Large intestine (tissue), 3 donors: ENCODE data around the gene AGBL4. TPM values are rescaled to one million over a fixed set of nuclear protein-coding genes. Genes with fewer than 3 reads are reported as not detected.

ENCODE experiments used
- DNase-seq, 2 donors: peaks; one replicate each; pipeline versions ENCODE4 v3.0.0 to v3.0.0-alpha.2; 2013
- H3K27ac ChIP-seq: one replicate; pipeline ENCODE4 v1.5.1; 2013; ENCODE audit warnings: low read length
- H3K27me3 ChIP-seq: 2 replicates; pipeline ENCODE4 v1.6.1; 2013; ENCODE audit warnings: low read length; ENCODE audit not compliant: control insufficient read depth, insufficient read depth
- H3K36me3 ChIP-seq: 2 replicates; pipeline ENCODE4 v1.6.1; 2013; ENCODE audit warnings: low read length; ENCODE audit not compliant: control insufficient read depth, insufficient read depth
- H3K4me1 ChIP-seq: one replicate; pipeline ENCODE4 v1.6.1; 2013; ENCODE audit warnings: low read length; ENCODE audit not compliant: control insufficient read depth, insufficient read depth
- H3K4me3 ChIP-seq: one replicate; pipeline ENCODE4 v1.5.1; 2013; ENCODE audit warnings: low read length
- H3K9me3 ChIP-seq: one replicate; pipeline ENCODE4 v1.6.1; 2013; ENCODE audit warnings: mild to moderate bottlenecking, low read depth, low read length, moderate library complexity; ENCODE audit not compliant: control insufficient read depth
- WGBS: methylation state at CpG from one replicate; pipeline ENCODE4 v1.1.5; 2013; ENCODE audit warnings: low lambda C conversion rate; ENCODE audit not compliant: insufficient coverage; 5-methylcytosine and 5-hydroxymethylcytosine counted together
- polyA plus RNA-seq: library from polyadenylated mRNA; unstranded; fragments of 120-200 nt; gene quantifications from one replicate; pipeline ENCODE4 v1.2.1, GENCODE V29; 2013

The AGBL4 gene
- polyA plus RNA-seq, 1 donor, result 0.28 TPM

DNA sequence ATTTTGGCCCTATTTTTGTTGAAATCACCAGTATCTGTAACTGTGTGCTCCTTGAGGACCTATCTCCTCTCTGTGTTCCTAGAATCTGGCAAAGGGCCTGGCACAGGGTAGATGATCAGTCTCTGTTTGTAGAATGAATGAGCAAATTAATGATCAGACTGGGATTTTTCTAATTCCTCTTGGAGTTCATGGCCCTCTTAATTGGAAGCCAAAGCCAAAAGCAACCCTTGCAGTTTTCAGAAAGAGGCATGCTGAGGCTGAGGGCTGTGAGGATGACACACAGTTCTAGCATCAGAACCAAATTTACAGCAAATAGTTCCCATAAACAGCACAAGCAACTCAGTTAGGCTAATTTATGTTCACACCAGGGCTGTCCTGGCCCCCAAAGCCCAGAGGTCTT is 1136.0 kb downstream of the AGBL4 start:
- Histone ChIP-seq H3K9me3 (no peaks in the 10 kb centered on the region), H3K27ac (no peak overlapping the region), H3K4me3 (no peak overlapping the region), H3K4me1 (no peaks in the 10 kb centered on the region), H3K36me3 (no peaks in the 10 kb centered on the region), H3K27me3 (peaks cover 2% of the 10 kb centered on the region)
- no peak for DNase-seq

DNA sequence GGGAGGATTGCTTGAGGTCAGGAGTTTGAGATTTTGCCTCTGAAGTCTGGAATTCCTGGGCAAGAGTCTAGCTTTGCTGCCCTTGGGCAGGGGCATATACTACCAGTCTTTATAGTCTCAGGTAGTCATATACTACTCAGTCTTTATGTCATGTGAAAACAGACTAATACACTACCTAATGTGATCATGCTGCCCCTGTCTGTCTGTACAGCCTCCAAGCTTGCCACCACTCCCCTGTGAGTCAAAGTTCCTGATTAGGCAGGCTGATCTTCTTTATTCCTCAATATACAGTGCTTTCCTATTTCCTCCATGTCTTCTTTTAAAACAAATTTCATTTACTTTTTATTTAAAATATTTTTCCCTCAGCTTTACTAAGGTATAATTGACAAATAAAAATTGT is 1141.7 kb downstream of the AGBL4 start:
- no peak overlapping the region for H3K4me3 ChIP-seq
- H3K9me3 ChIP-seq, result no peaks in the 10 kb centered on the region
- H3K36me3 ChIP-seq, result no peaks in the 10 kb centered on the region
- DNase-seq, result no peak
- peaks cover 2% of the 10 kb centered on the region for H3K27me3 ChIP-seq
- no peak overlapping the region for H3K27ac ChIP-seq
- no peaks in the 10 kb centered on the region for H3K4me1 ChIP-seq

DNA sequence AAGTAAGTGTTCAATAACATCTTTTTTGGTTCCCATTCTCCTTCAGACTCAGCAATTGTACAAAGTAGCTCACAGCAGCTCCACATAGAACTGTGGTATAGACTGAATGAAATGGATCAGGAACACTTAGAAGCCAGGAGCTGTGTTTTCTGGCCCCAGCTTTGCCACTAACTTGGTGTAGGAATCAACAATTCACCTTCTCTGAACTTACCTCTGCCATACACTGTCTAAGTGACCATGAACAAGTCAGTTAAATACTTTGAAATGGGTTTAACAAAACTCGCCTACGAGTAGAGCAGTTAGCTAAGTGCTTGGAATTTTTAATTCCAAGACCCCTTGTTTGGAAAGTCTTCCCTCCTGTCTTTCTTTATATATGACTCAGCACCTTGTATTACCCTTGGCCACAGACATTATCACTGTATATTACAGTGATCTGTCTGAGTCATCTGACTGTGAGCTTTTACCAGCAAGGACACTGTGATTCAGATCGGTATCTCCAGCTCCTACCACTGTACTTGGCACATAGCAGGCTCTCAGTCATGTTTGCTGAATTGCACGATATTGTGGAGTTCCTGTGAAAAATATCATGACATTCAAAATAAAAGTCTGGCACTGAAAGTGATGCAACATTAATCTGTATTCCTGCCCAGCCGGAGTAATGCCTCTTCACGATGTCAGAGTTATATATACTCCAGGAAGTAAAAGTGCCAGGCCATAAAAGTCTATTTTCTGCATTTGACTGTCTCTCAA is 1145.4 kb downstream of the AGBL4 start:
- peak in 1 of 2 donors; percentile 6 for DNase-seq
- H3K9me3 ChIP-seq, result no peaks in the 10 kb centered on the region
- 90% methylated on average over 2 of the region's 6 CpGs for WGBS
- no peak overlapping the region for H3K27ac ChIP-seq
- no peaks in the 10 kb centered on the region for H3K36me3 ChIP-seq
- H3K4me3 ChIP-seq, result no peak overlapping the region
- no peaks in the 10 kb centered on the region for H3K4me1 ChIP-seq
- no peaks in the 10 kb centered on the region for H3K27me3 ChIP-seq

DNA sequence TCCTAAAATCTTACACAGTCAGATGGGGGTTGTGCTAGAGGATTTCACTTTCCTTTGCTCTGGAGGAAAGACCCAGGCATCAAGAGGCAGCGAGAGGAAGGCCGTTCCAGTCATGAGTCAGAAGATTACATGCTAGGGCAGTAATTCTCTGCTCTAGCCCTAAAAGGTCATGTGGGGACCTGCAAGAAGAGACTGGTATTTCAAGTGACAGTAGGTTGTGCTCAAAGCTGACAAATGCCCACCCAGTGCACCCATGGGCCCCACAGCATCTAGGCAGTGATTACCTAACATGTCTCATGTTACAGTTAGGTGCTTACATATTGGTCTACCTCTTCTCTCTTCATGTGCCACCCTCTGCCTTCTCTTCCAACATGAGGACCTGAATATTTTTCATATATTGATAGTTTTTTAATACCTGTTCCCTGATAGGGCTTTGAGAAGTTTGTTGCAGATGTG is 1147.4 kb downstream of the AGBL4 start:
- H3K9me3 ChIP-seq, result no peaks in the 10 kb centered on the region
- no peak for DNase-seq
- no peak overlapping the region for H3K27ac ChIP-seq
- no peaks in the 10 kb centered on the region for H3K27me3 ChIP-seq
- H3K36me3 ChIP-seq, result no peaks in the 10 kb centered on the region
- no CpG with 5 or more reads among the region's 2 CpGs for WGBS
- H3K4me1 ChIP-seq, result no peaks in the 10 kb centered on the region
- H3K4me3 ChIP-seq, result no peak overlapping the region

DNA sequence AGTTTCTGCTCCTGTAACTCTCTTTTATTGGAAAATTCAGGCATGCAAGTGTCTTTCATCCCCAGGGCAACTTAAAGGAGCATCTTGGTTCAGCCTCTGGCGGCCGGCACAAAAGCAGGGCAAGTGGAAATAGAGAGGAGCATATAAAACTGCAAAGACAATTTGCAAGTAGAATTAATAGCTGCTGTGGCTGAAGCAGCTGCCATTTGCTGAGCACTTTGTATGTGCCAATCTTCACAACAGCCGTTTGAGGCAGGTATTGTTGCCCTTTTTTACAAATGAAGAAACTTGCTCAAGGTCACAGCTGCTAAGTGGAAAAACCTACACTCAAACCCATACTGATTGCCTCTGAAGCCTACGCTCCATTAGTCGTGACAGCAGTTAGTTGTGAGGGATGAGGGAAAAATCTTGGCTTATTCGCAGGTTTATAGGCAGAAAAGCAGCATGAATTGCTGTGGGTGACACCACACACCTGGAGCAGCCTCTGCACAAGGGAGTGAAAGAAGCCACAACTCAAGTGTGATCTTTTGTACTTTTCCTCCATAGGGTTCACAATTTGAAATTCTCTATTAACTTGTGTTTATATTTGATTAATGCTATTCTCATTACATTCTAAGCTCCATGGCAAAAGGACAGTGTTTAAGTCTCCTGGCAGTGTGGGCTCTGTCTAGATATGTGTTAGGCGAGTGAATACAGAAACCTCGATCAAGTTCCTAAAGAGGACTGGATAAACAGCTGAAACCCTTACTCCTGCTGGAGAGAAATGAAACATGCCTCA is 1148.0 kb downstream of the AGBL4 start:
- Histone ChIP-seq H3K4me1 (no peaks in the 10 kb centered on the region), H3K27ac (no peak overlapping the region), H3K27me3 (no peaks in the 10 kb centered on the region), H3K4me3 (no peak overlapping the region), H3K36me3 (no peaks in the 10 kb centered on the region), H3K9me3 (no peaks in the 10 kb centered on the region)
- no CpG with 5 or more reads among the region's 8 CpGs for WGBS
- no peak for DNase-seq

DNA sequence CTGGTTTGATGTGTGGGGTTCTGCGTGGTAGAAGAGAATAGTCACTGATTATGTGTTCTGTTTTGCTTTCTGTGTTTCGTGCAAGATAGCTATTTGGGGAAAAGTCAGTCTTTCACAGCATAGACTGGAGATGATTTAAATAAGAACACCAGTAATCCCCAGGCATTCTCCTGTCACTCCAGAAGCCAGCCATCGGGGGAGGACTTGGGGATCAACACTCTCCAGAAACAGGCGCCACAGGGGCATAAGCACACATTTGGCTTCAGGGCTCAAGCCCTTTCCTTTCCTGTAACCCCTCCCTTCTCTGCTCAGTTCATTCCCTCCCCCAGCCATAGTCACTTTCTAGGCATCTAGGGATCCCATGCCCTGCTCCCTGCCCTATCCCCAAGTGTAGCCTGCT is 1149.8 kb downstream of the AGBL4 start:
- Histone ChIP-seq H3K36me3 (no peaks in the 10 kb centered on the region), H3K27me3 (no peaks in the 10 kb centered on the region), H3K9me3 (no peaks in the 10 kb centered on the region), H3K4me1 (no peaks in the 10 kb centered on the region), H3K4me3 (no peak overlapping the region), H3K27ac (no peak overlapping the region)
- WGBS, result 100% methylated on average over 1 of the region's 4 CpGs
- DNase-seq, result no peak

DNA sequence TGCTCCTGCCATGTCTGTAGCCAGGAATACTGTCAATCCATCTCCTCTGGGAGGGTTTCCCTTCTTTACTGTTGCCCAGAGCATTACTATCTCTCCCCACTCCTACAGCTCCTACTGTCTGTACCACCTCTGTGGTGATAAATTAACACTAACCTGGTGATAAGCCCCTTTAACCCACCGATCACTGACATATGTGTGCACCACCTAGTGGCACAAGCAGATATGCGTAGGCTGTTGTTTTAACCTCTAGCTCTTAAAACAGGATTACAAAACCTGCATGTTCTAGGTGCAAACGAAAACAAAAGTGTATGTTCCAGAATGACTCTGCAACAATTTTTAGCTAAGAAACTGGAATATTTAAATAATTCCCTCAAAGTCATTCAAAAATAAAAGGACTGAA is 1153.2 kb downstream of the AGBL4 start:
- DNase-seq, result peak in 1 of 2 donors; percentile 10
- H3K27me3 ChIP-seq, result no peaks in the 10 kb centered on the region
- 11% methylated on average over 1 of the region's 3 CpGs for WGBS

DNA sequence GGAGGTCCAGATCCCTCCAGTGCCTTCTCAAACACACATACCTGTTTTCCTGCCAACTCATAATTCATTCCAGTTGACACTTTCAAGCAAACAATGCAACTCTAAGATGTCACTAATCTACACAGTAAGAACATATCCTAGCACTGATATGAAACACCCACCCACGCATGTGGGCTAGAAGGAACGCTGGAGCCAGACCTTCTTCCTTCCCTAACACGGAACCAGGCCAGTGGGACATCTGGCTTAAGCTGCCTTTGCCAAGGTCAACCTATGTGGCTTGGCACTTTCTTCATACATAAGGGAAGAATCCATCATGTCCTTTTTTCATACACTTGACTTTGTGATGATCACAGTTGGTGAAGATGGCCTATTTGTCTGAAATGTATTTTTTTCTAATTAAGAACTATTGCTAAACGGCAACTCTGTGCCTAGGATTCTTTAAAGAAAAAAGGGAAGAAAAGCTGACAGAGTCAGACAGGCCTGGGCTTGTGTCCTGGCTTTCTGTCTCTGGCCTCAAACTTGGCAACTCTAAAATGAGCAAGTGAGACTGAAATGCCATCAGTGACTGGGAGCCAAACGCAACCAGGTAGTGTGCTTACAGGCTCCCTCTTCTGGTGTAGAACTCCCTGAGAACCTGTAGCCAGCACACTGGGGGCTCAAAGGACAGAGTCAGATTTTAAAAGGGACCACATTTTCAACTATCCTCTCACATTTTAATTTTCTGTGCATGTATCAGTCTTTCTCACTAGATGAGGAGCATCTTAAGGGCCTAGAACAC is 1154.4 kb downstream of the AGBL4 start:
- no peaks in the 10 kb centered on the region for H3K36me3 ChIP-seq
- no peak for DNase-seq

More for the DNA sequence above, 1153.2 kb downstream of the AGBL4 start:
- Histone ChIP-seq H3K4me3 (no peak overlapping the region), H3K9me3 (no peaks in the 10 kb centered on the region), H3K4me1 (no peaks in the 10 kb centered on the region), H3K36me3 (no peaks in the 10 kb centered on the region), H3K27ac (no peak overlapping the region)

DNA sequence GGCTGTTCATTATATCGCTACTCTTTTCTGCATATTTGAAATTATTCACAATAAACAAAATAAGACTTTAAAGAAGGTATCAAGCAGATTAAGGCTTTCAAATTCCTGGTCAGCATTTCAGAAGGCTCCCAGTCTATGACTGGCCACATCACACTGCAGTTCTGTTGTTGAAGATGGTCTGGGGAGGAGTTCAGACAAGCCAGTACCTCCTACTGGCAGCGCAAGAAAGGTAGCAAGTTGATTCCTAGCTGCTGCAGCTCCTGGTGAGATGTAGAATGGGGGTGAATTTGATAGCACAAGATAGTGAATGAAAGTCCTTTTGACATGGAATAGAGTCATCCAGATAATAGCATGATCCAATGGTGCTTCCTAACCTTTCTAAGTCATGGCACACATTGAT is 1158.8 kb downstream of the AGBL4 start:
- Histone ChIP-seq H3K27ac (no peak overlapping the region), H3K27me3 (no peaks in the 10 kb centered on the region), H3K4me3 (no peak overlapping the region), H3K36me3 (no peaks in the 10 kb centered on the region), H3K9me3 (no peaks in the 10 kb centered on the region), H3K4me1 (no peaks in the 10 kb centered on the region)
- no peak for DNase-seq
- 100% methylated on average over 1 of the region's 2 CpGs for WGBS

More for the DNA sequence above, 1154.4 kb downstream of the AGBL4 start:
- WGBS, result 100% methylated on average over 1 of the region's 5 CpGs
- Histone ChIP-seq H3K4me3 (no peak overlapping the region), H3K27me3 (no peaks in the 10 kb centered on the region), H3K27ac (no peak overlapping the region), H3K4me1 (no peaks in the 10 kb centered on the region), H3K9me3 (no peaks in the 10 kb centered on the region)

DNA sequence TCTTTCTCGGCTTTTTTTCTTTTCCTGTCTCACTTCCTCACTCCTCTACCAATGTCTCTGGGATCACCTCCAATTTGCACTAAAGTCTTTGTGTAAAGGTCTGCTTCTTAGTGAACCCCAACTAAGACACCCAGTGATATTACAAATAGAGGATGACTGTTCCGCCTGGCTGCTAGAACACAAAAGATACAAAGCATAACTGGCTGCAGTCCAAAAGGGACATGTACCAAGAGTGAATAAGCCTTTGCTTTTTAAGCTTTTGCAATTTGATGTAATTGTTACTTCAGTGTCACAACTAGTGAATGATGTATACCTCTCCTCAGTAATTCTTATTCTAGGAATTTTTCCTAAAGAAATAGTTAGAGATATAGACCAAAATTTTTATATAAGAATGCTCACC is 1164.3 kb downstream of the AGBL4 start:
- Histone ChIP-seq H3K36me3 (no peaks in the 10 kb centered on the region), H3K4me1 (no peaks in the 10 kb centered on the region), H3K4me3 (no peak overlapping the region), H3K9me3 (no peaks in the 10 kb centered on the region), H3K27me3 (no peaks in the 10 kb centered on the region), H3K27ac (no peak overlapping the region)
- DNase-seq, result no peak
- 83% methylated on average over 1 of the region's 2 CpGs for WGBS
